GM19463 (cell line): ENCODE results near the gene FOXP1.

Experiments used
- ATAC-seq: cut with Tn5 transposase; IDR thresholded peaks from one replicate; pipeline ENCODE4 v1.9.1; 2021; ENCODE audit warnings: mild to moderate bottlenecking, moderate library complexity; ENCODE audit not compliant: unreplicated experiment

Gene FOXP1

GRCh38 chr3:71202848-71203533 is 380.5 kb downstream of the FOXP1 start:
- ATAC-seq = no peak

- ATAC-seq = no peak
These were observed 381.6 kb downstream of the FOXP1 start for GRCh38 chr3:71201939-71202338.

- no peak for ATAC-seq
These were observed 385.5 kb downstream of the FOXP1 start for GRCh38 chr3:71197841-71198565.

GRCh38 chr3:71195492-71195891 is 388.0 kb downstream of the FOXP1 start:
- ATAC-seq = no peak

- no peak for ATAC-seq
These were observed 388.7 kb downstream of the FOXP1 start for GRCh38 chr3:71194785-71195184.

GRCh38 chr3:71191031-71191482 is 392.5 kb downstream of the FOXP1 start:
- no peak for ATAC-seq

- ATAC-seq = no peak
These were observed 394.0 kb downstream of the FOXP1 start for GRCh38 chr3:71189480-71189879.

GRCh38 chr3:71187715-71188114 is 395.8 kb downstream of the FOXP1 start:
- ATAC-seq = no peak

- ATAC-seq = no peak
These were observed 396.7 kb downstream of the FOXP1 start for GRCh38 chr3:71186801-71187200.

GRCh38 chr3:71185733-71186455 is 397.6 kb downstream of the FOXP1 start:
- ATAC-seq = no peak

- ATAC-seq = no peak
These were observed 399.3 kb downstream of the FOXP1 start for GRCh38 chr3:71184252-71184651.

GRCh38 chr3:71183549-71183948 is 400.0 kb downstream of the FOXP1 start:
- ATAC-seq = no peak

- ATAC-seq = no peak
These were observed 403.0 kb downstream of the FOXP1 start for GRCh38 chr3:71180524-71180923.

GRCh38 chr3:71177375-71177774 is 406.2 kb downstream of the FOXP1 start:
- ATAC-seq = no peak

GRCh38 chr3:71176366-71176765 is 407.2 kb downstream of the FOXP1 start:
- no peak for ATAC-seq

- ATAC-seq = no peak
These were observed 407.7 kb downstream of the FOXP1 start for GRCh38 chr3:71175691-71176365.

GRCh38 chr3:71172951-71173350 is 410.6 kb downstream of the FOXP1 start:
- no peak for ATAC-seq

- ATAC-seq = no peak
These were observed 411.3 kb downstream of the FOXP1 start for GRCh38 chr3:71172189-71172588.

GRCh38 chr3:71171247-71171646 is 412.3 kb downstream of the FOXP1 start:
- ATAC-seq = no peak

GRCh38 chr3:71168880-71169411 is 414.6 kb downstream of the FOXP1 start:
- ATAC-seq = no peak

GRCh38 chr3:71168121-71168721 is 415.3 kb downstream of the FOXP1 start:
- ATAC-seq = no peak
